ENCODE results near the gene HMGN3.

- no peak for TF ChIP-seq GATA3 (IDR thresholded peaks at IDR 0.05; ENCODE audit: low read depth, low read length)
- no peak for TF ChIP-seq GATA2 (IDR thresholded peaks at IDR 0.05; ENCODE audit: low read depth, low read length)
Observed at GRCh38 chr6:79239536-79240168, 5.2 kb upstream of the HMGN3 start.

All from SH-SY5Y (cell line).